T-cell (primary cell): ENCODE results near the gene CELF4. TPM values are rescaled to one million over a fixed set of nuclear protein-coding genes. Genes with fewer than 3 reads are reported as not detected.
A peak's percentile ranks its signal among the peaks of the same experiment; 100 is the strongest.

Experiments used
- ATAC-seq, 4 experiments: fragments of 200-7000 bp in 3 of 4; fragments of 150-1000 bp in 1 of 4; cut with Tn5 transposase; replicated peaks in 1 of 4; 1 replicate in 3 of 4; 2 replicates in 1 of 4; pipeline ENCODE4 v1.10.0; 2021; ENCODE audit warnings: moderate library complexity in 3 of 4, mild to moderate bottlenecking in 2 of 4, moderate number of reproducible peaks in 1 of 4
- CTCF ChIA-PET, 2 donors: fragments of 300-600 bp; sonication (Branson Sonifier 250); formaldehyde crosslinking; loops; one replicate each; lab custom pipeline; 2022; ENCODE audit warnings: antibody characterized with exemption in 2 of 2; lab: Charles Lee
- POLR2A ChIA-PET, 2 donors: fragments of 300-600 bp; sonication (Branson Sonifier 250); formaldehyde crosslinking; loops; one replicate each; lab custom pipeline; 2022; ENCODE audit warnings: antibody characterized with exemption in 2 of 2; lab: Charles Lee
- DNase-seq, 35 experiments: peaks; one replicate each; pipeline versions ENCODE4 v3.0.0 to v3.0.0-alpha.2; 2013 to 2023
- H3K27ac ChIP-seq: one replicate; pipeline ENCODE4 v1.5.1; 2013; ENCODE audit warnings: low read length
- H3K27me3 ChIP-seq, 2 experiments: replicated peaks in 1 of 2; 1 replicate in 1 of 2; 2 replicates in 1 of 2; pipeline versions ENCODE4 v1.6.1 to v1.7.0; 2013; ENCODE audit warnings: low read length in 1 of 2, mixed read lengths in 1 of 2; ENCODE audit not compliant: control insufficient read depth in 2 of 2, insufficient read depth in 2 of 2; ENCODE audit errors: extremely low read depth in 1 of 2
- H3K36me3 ChIP-seq, 2 donors: 1 replicate in 1 of 2; 2 replicates in 1 of 2; pipeline versions ENCODE4 v1.6.1 to v1.7.0; 2013; ENCODE audit warnings: low read length in 1 of 2; ENCODE audit not compliant: control insufficient read depth in 2 of 2, insufficient read depth in 1 of 2; ENCODE audit errors: extremely low read depth in 1 of 2
- H3K4me1 ChIP-seq, 2 experiments: 1 replicate in 1 of 2; 2 replicates in 1 of 2; pipeline versions ENCODE4 v1.6.1 to v1.7.0; 2013; ENCODE audit warnings: low read length in 2 of 2, mixed read lengths in 1 of 2; ENCODE audit not compliant: insufficient read depth in 2 of 2, control insufficient read depth in 1 of 2; ENCODE audit errors: extremely low read depth in 1 of 2
- H3K4me3 ChIP-seq, 2 donors: 1 replicate in 1 of 2; 2 replicates in 1 of 2; pipeline versions ENCODE4 v1.5.1 to v1.7.0; 2013; ENCODE audit warnings: mild to moderate bottlenecking in 2 of 2, low read length in 1 of 2, moderate library complexity in 1 of 2; ENCODE audit not compliant: control insufficient read depth in 1 of 2; ENCODE audit errors: extremely low read depth in 1 of 2
- H3K9me3 ChIP-seq: 2 replicates; pipeline ENCODE4 v1.7.0; 2013
- H3K27ac Mint-ChIP-seq, 2 donors: one replicate each; pipeline ENCODE4 v1.8.0; 2020 to 2021; ENCODE audit warnings: mild to moderate bottlenecking in 2 of 2, mixed read lengths in 2 of 2
- H3K27me3 Mint-ChIP-seq, 2 donors: one replicate each; pipeline ENCODE4 v1.8.0; 2021 to 2022; ENCODE audit warnings: mixed read lengths in 2 of 2
- H3K36me3 Mint-ChIP-seq: one replicate; pipeline ENCODE4 v1.8.0; 2021; ENCODE audit warnings: mixed read lengths
- H3K4me1 Mint-ChIP-seq, 3 donors: one replicate each; pipeline ENCODE4 v1.8.0; 2020 to 2022; ENCODE audit warnings: mixed read lengths in 3 of 3, mild to moderate bottlenecking in 1 of 3
- H3K4me3 Mint-ChIP-seq, 3 donors: one replicate each; pipeline ENCODE4 v1.8.0; 2020 to 2022; ENCODE audit warnings: mild to moderate bottlenecking in 3 of 3, mixed read lengths in 3 of 3, moderate library complexity in 3 of 3
- H3K9me3 Mint-ChIP-seq, 3 donors: one replicate each; pipeline ENCODE4 v1.8.0; 2020 to 2022; ENCODE audit warnings: mixed read lengths in 3 of 3
- WGBS: methylation state at CpG from one replicate; pipeline ENCODE4 v1.1.5; 2013; ENCODE audit warnings: missing lambda C conversion rate; ENCODE audit not compliant: insufficient coverage; 5-methylcytosine and 5-hydroxymethylcytosine counted together
- total RNA-seq, 35 experiments: library from RNA in 6 of 35; stranded (reverse) in 6 of 35; fragments of 120-200 nt in 1 of 35; gene quantifications; one replicate each; pipeline versions ENCODE4 v1.2.1 to v1.2.4 and lab custom pipeline; 2013 to 2026

The CELF4 gene
- total RNA-seq, 5 donors from 2014 or later (not counting 1 experiment from before 2014, with no cell fraction given): not detected

DNA sequence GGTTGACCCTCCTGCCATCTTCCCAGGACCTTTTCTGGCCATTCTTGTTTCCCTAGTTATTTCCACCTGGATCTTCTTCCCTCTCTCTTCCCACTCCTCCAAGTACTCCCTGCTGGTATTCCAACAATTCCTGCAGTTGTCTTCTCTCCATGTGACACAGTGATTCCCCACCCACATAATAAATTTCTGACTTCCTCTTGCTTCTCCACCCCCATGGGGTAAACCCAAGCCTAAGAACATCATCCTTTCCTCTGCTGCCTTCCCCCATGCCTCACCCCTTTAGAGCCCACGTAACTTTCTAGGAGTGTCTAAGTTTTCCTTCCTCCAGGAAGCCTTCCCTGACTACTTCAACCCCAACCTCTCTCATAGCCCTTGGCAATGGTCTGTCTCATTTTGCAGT lies 72.6 kb downstream of the CELF4 start:
- ATAC-seq (no peak), DNase-seq (no peak)
- Mint-ChIP-seq H3K36me3 (no peaks in the 10 kb centered on the region), H3K9me3 (peaks cover 0 to 3% (median 0%) of the 10 kb centered on the region in 3 donors), H3K4me1 (peaks cover 0 to 4% (median 0%) of the 10 kb centered on the region in 3 donors), H3K27ac (no peak overlapping the region), H3K27me3 (peaks cover 27 to 29% of the 10 kb centered on the region in 2 donors), H3K4me3 (no peak overlapping the region)
- CTCF ChIA-PET: no interaction called here
- no peak overlapping the region for H3K4me3 ChIP-seq
- no peaks in the 10 kb centered on the region for H3K4me1 ChIP-seq
- no peaks in the 10 kb centered on the region for H3K36me3 ChIP-seq
- H3K27ac ChIP-seq: no peak overlapping the region
- 14% methylated on average over 1 of the region's 1 CpG for WGBS
- POLR2A ChIA-PET: no interaction called here
- peaks cover 0 to 41% of the 10 kb centered on the region in 2 experiments for H3K27me3 ChIP-seq
- H3K9me3 ChIP-seq: no peaks in the 10 kb centered on the region

DNA sequence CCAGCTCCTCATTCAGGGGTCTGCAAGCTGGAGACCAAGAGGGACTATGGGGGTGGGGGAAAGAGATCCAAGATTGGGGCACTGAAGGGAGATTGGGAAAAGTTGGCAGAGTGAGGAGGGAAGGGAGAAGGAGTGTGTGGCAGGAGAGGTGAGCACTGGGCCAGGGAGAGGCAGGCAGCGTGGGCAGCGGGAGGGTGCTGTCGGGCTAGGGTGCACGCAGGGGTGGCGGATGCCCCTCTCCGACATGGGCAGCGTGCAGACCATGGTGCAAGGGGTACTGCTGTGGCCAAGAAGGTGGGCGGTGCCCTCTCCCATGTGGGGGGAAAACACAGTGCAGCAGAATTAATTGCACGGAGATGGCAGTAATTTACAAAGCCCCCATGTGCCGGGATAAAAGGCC lies 74.1 kb downstream of the CELF4 start:
- 82% methylated on average over 9 of the region's 10 CpGs for WGBS
- Mint-ChIP-seq H3K27me3 (peaks cover 41 to 43% of the 10 kb centered on the region in 2 donors), H3K4me1 (peaks cover 3 to 12% (median 4%) of the 10 kb centered on the region in 3 donors)

DNA sequence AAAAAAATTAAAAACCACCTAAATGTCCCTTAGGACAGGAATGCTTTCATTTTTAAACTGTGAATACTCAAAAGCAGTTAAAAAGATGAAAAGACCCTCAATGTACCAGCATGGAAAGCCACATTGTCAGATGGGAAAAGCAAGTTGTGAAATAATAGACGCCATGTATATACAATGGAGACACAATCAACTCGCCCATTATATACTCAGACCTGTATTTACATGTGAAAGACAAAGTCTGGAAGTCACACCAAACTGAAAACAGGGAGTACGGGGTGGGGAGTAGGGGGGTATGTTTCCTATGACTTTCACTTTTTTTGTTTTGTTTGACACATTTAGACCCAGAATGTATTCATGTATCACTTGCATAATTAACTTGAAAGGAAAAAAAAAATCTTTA lies 75.6 kb downstream of the CELF4 start:
- Mint-ChIP-seq H3K36me3 (no peaks in the 10 kb centered on the region), H3K27ac (no peak overlapping the region), H3K4me3 (no peak overlapping the region), H3K4me1 (peaks cover 8 to 22% (median 11%) of the 10 kb centered on the region in 3 donors), H3K9me3 (peaks cover 0 to 3% (median 0%) of the 10 kb centered on the region in 3 donors), H3K27me3 (peaks cover 47 to 53% of the 10 kb centered on the region in 2 donors)
- ATAC-seq (no peak), DNase-seq (no peak)
- Histone ChIP-seq H3K36me3 (no peaks in the 10 kb centered on the region), H3K4me1 (no peaks in the 10 kb centered on the region), H3K27me3 (peaks cover 4 to 65% of the 10 kb centered on the region in 2 experiments), H3K9me3 (no peaks in the 10 kb centered on the region), H3K27ac (no peak overlapping the region), H3K4me3 (no peak overlapping the region)
- ChIA-PET CTCF (no interaction called here), POLR2A (no interaction called here)
- no CpG with 5 or more reads among the region's 3 CpGs for WGBS

More for the DNA sequence above, 74.1 kb downstream of the CELF4 start:
- no peak overlapping the region for H3K4me3 Mint-ChIP-seq
- ChIA-PET CTCF (no interaction called here), POLR2A (no interaction called here)
- Histone ChIP-seq H3K4me1 (no peaks in the 10 kb centered on the region), H3K27me3 (peaks cover 0 to 55% of the 10 kb centered on the region in 2 experiments), H3K27ac (no peak overlapping the region), H3K9me3 (no peaks in the 10 kb centered on the region), H3K36me3 (no peaks in the 10 kb centered on the region), H3K4me3 (no peak overlapping the region)
- H3K36me3 Mint-ChIP-seq: no peaks in the 10 kb centered on the region
- no peak overlapping the region for H3K27ac Mint-ChIP-seq
- ATAC-seq (no peak), DNase-seq (no peak)
- peaks cover 0 to 3% (median 0%) of the 10 kb centered on the region in 3 donors for H3K9me3 Mint-ChIP-seq

DNA sequence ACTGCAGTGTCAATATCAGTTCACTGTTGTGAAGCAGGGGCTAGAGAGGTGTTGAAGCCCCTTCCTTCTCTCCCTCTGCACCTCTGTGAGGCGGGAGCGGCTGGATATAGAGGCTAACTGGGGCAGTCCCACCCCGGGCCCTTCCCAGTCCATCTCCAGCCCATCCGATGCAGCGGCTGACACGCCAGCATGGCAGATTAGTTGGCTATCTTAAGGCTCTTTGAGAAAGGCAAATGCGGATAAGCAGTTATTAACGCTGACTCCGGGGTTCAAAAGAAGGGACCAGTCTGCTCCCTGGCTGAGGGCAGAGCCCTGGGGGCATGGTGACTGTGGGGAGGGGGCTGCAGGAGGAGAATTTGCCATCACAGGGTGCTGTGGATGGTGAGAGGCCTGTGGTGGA lies 76.6 kb downstream of the CELF4 start:
- Mint-ChIP-seq H3K27me3 (peaks cover 55 to 62% of the 10 kb centered on the region in 2 donors), H3K9me3 (peaks cover 0 to 3% (median 0%) of the 10 kb centered on the region in 3 donors), H3K36me3 (no peaks in the 10 kb centered on the region), H3K4me1 (peaks cover 10 to 22% (median 11%) of the 10 kb centered on the region in 3 donors), H3K27ac (no peak overlapping the region), H3K4me3 (no peak overlapping the region)
- no peaks in the 10 kb centered on the region for H3K4me1 ChIP-seq
- ChIA-PET POLR2A (no interaction called here), CTCF (no interaction called here)
- ATAC-seq (no peak), DNase-seq (no peak)
- H3K9me3 ChIP-seq: no peaks in the 10 kb centered on the region
- peaks cover 9 to 66% of the 10 kb centered on the region in 2 experiments for H3K27me3 ChIP-seq
- H3K27ac ChIP-seq: no peak overlapping the region
- 86% methylated on average over 7 of the region's 9 CpGs for WGBS
- no peaks in the 10 kb centered on the region for H3K36me3 ChIP-seq
- H3K4me3 ChIP-seq: no peak overlapping the region

DNA sequence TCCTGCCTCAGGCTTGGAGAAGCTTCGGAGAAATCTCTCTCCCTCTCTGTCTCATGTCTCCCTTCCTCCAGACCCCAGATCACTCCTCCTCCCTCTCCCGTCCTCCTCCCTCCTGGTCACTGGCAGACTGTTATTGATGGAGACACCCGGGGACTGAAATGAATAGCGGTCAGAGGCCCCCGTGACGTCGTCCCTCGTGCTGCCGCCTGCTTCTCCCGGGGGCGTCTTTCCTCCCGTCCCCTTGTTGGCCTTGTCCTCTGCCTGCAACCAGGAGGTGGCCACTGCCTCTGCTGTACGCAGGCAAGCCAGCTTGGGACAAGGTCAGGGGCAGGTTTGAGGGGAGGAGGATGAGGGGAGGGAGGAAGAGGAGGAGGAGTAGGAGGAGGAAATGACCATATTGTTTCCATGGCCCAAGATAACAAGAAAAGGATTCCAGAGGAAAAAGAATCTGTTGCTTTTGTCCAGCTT lies 78.2 kb downstream of the CELF4 start:
- Mint-ChIP-seq H3K27ac (no peak overlapping the region), H3K4me1 (peaks cover 10 to 22% (median 11%) of the 10 kb centered on the region in 3 donors), H3K4me3 (no peak overlapping the region), H3K27me3 (peaks cover 55 to 60% of the 10 kb centered on the region in 2 donors), H3K9me3 (no peaks in the 10 kb centered on the region), H3K36me3 (no peaks in the 10 kb centered on the region)
- 17% methylated on average over 13 of the region's 13 CpGs for WGBS
- ChIA-PET CTCF (no interaction called here), POLR2A (no interaction called here)
- Histone ChIP-seq H3K27ac (no peak overlapping the region), H3K36me3 (no peaks in the 10 kb centered on the region), H3K4me1 (no peaks in the 10 kb centered on the region), H3K9me3 (no peaks in the 10 kb centered on the region), H3K4me3 (no peak overlapping the region), H3K27me3 (peaks cover 15 to 66% of the 10 kb centered on the region in 2 experiments)
- DNase-seq (no peak), ATAC-seq (no peak)

DNA sequence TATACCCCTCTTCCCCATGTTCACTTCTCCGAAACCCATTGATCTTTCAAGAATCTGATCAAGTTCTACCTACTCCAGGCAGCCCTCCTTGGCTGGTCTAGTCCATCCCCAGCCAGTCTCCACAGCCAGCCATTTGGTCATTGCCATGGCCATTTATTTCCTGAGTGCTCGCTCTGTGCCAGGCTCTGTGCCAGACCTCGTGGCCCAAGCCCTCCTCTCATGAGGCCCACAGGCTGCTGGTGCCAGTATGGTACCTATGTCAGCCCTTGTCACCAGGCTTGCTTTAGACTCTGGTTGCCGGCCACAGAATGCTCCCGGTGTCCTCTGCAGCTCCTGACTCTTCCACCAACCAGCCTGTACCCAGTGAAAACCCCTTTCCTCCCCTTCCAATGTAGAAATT lies 78.8 kb downstream of the CELF4 start:
- DNase-seq (no peak), ATAC-seq (no peak)
- Histone ChIP-seq H3K4me1 (no peaks in the 10 kb centered on the region), H3K9me3 (no peaks in the 10 kb centered on the region), H3K27ac (no peak overlapping the region), H3K36me3 (no peaks in the 10 kb centered on the region), H3K27me3 (peaks cover 15 to 62% of the 10 kb centered on the region in 2 experiments), H3K4me3 (no peak overlapping the region)
- CTCF ChIA-PET: no interaction called here
- POLR2A ChIA-PET: no interaction called here
- peaks cover 59 to 64% of the 10 kb centered on the region in 2 donors for H3K27me3 Mint-ChIP-seq
- 72% methylated on average over 3 of the region's 5 CpGs for WGBS
- peaks cover 10 to 22% (median 11%) of the 10 kb centered on the region in 3 donors for H3K4me1 Mint-ChIP-seq
- no peak overlapping the region for H3K27ac Mint-ChIP-seq
- H3K36me3 Mint-ChIP-seq: no peaks in the 10 kb centered on the region
- peak overlapping the region in 1 of 3 donors; percentile 55 for H3K4me3 Mint-ChIP-seq
- peaks cover 0 to 3% (median 0%) of the 10 kb centered on the region in 3 donors for H3K9me3 Mint-ChIP-seq
